GM19328 (cell line): Measurements from ENCODE around the gene YIPF6.
"Not testable (repeated sequence)": the region's sequence is repeated elsewhere in the genome, so short reads cannot be mapped to it uniquely, and the experiment has no call there.

Source experiments
- ATAC-seq: cut with Tn5 transposase; IDR thresholded peaks from one replicate; pipeline ENCODE4 v1.9.1; 2021; ENCODE audit warnings: mild to moderate bottlenecking, moderate library complexity; ENCODE audit not compliant: unreplicated experiment

The YIPF6 gene, protein sequence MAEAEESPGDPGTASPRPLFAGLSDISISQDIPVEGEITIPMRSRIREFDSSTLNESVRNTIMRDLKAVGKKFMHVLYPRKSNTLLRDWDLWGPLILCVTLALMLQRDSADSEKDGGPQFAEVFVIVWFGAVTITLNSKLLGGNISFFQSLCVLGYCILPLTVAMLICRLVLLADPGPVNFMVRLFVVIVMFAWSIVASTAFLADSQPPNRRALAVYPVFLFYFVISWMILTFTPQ

DNA sequence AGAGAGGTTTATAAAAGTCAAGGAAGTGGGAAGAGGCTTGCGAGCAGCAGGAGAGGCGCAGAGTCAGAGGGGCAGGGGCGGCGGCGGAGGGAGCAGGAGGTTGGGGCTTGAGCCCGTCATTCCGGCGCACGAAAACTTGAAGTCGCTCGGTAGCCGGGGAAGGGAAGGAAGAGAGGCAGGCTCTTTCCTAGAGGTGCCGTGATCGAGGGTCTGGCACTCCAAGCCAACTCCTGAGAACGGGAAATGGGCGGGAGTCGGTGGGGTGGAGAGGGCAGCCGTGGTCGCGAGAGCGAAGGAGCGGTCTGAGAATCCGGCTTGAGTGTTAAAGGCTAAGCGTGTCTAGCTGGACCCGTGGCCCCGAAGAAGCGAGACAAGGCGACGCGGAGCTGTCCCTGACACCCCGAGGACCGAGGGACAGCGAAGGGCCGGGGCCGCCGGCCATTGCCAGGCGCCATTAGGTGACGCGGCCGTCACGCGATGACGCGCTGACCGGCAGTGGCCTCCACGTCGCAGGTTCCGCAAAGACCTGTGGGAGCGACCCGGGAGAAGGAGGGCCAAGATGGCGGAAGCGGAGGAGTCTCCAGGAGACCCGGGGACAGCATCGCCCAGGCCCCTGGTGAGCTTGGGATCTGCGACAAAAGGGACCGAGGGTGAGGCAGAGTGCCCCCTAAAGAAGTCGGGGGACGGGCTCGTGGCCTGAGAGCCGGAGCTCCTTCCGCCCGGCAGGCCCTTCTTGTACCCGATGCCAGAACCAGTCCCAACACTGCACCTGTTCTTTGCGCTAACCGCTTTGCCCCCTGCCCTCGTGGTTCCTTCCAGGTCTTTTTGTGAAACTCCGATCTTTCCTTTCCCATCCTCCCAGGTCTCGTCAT is at the start of gene YIPF6:
TSS of gene YIPF6 (plus strand) at position 544 of the 872 bp plus-strand sequence. CDS start at position 560, 16 bp downstream.
- peak; percentile 92 for ATAC-seq

DNA sequence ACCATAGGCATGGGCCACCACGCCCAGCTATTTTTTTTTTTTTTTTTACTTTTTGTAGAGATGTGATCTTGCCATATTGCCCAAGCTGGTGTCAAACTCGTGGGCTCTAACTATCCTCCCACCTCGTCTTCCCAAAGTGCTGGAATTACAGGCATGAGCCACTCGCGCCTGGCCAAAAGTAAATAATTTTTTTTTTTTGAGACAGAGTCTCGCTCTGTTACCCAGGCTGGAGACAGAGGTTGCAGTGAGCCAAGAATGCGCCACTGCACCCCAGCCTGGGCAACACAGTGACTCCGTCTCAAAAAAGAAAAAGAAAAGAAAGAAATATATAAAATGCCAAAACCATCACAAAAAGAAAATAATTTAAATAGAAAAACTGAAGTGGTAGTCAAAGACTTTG is 47.1 kb upstream of the YIPF6 start:
- no peak for ATAC-seq

DNA sequence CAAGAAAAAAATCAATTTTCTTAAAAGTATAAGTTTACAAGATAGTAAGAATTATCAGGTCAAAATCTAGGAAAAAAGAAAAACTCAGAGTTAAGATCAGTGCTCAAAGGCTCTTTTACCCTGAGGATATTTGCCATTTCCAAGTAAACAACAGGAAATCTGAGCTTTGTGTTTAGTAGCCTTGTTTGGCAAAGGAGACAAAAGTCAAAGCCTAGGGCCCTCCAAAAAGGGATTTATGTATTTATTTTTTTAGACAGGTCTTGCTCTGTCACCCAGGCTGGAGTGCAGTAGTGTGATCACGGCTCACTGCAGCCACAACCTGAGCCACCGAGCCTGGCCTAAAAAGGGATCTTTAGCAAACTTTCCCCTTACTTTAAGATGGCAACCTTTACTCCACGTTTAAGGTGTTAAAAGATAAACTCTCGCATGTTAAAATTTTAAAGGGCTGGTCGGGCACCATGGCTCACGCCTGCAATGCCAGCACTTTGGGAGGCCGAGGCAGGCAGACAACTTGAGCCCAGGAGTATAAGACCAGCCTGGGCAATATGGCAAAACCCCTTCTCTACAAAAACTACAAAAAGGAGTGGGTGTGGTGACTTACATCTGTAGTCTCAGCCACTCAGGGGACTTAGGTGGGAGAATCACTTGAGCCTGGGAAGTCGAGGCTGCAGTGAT is 44.2 kb upstream of the YIPF6 start:
- no peak for ATAC-seq

DNA sequence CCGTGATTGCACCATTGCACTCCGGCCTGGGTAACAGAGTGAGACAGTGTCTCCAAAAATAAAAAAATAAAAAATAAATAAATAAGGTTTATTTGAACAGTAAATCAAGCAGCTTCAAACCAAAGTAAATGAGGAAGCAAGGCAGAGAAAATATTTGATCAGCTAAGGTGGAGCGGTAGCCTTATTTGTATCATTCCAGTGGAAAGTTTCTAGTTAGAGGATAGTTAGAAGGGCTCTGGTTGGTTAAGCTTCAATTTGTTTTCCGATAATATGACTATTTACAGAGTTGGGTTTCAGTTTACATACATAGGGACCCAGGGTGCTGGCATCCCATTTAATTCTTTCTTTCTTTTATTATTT is 43.7 kb upstream of the YIPF6 start:
- no peak for ATAC-seq

DNA sequence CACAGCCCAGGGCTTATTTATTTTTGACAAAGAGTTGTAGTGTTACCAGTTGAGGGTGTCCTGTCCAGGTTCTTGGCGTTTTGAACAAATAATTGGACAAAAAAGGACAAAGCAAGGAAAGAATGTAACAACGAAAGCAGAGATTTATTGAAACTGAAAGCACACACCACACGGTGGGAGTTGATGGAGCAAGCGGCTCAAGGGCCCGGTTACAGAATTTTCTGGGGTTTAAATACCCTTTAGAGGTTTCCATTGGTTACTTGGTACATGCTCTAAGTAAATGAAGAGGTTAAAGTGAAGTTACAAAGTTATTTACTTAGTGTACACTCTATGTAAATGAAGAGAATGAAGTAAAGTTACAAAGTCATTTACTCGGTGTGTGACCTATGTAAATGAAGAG is 37.8 kb upstream of the YIPF6 start:
- ATAC-seq: no peak

DNA sequence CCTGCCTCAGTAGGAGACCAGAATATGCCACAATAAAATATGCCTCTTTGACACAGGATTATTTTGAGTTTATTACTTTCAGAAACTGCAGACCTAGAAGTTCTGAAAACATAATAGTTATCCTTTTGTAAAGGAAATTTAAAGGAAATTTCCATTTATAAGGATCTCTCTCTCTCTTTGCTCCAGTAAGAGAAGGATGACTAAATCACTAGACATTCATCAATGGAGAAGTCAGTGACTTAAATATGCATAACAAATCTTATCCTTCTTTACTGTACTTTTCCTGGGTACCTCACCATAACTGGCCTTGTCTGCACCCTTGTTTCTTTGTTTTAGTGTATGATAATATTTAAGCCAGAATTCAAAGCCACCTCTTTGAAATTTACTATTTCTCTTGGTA is 37.3 kb upstream of the YIPF6 start:
- ATAC-seq: no peak

DNA sequence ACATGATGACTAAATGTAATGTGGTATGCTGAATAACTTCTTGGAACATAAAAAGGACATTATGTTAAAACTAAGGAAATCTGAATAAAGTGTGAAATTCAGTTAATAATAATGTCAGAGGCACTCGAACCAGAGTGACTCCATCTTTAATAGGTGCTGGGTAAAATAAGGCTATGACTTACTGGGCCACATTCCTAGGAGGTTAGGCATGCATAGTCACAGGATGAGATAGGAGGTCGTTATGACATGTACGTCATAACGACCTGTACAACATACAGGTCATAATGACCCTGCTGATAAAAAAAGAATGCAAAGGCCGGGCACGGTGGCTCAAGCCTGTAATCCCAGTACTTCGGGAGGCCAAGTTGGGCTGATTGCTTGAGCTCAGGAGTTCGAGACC is 36.7 kb upstream of the YIPF6 start:
- ATAC-seq: no peak

DNA sequence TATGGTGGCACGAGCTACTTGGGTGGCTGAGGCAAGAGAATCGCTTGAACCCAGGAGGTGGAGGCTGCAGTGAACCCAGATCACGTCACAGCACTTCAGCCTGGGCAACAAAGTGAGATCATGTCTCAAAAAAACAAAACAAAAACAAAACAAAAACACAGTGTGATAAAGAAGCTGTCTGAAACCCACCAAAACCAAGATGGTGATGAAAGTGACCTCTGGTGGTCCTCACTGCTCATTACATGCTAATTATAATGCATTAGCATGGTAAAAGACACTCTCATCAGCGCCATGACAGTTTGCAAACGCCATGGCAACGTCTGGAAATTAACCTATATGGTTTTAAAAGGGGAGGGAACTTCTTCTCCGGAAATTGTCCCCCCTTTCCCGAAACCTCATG is 36.2 kb upstream of the YIPF6 start:
- ATAC-seq: peak; percentile 49

DNA sequence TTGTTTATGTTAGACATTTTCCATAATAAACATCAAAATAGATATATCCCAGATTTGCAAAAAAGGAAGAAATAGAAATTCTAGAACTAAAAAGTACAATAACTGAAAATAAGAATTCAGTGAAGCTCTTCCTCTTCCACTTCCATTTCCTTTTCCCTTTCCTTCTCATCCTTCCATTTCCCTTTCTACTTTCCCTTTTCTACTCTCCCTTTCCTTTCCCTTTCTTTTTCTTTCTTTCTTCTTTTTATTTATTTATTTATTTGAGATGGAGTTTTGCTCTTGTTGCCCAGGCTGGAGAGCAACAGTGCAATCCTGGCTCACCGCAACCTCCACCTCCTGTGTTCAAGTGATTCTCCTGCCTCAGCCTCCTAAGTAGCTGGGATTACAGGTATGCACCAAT is 35.0 kb upstream of the YIPF6 start:
- ATAC-seq: no peak

DNA sequence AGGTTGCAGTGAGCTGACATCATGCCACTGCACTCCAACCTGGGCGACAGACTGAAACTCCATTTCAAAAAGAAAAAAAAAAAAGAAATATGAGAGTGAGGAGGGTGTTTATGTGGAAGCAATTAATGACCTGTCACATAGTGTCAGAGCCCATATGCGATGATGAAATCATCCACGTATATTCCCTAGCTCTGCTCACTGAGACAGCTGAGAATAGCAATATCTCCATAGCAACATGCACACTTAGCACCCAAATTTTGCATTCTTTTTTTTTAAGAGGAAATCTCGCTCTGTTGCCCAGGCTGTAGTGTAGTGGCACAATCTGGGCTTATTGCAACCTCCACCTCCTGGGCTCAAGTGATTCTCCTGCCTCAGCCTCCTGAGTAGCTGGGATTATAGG is 34.1 kb upstream of the YIPF6 start:
- no peak for ATAC-seq

DNA sequence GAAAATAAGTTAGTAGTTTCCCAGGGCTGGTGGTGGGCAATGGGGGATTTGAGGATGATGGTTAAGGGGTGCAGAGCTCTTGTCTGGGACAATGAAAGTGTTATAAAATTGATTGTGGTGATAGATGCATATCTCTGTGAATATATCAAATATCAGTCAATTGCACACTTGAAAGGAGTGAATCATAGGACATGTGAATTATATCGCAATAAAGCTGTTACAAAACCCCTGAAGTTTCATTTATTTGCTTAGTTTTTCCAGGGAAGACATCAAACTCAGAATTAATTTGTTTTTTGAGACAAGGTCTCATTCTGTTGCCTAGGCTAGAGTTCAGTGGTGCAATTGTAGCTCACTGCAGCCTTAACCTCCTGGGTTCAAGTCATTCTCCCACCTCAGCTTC is 17.9 kb upstream of the YIPF6 start:
- no peak for ATAC-seq

DNA sequence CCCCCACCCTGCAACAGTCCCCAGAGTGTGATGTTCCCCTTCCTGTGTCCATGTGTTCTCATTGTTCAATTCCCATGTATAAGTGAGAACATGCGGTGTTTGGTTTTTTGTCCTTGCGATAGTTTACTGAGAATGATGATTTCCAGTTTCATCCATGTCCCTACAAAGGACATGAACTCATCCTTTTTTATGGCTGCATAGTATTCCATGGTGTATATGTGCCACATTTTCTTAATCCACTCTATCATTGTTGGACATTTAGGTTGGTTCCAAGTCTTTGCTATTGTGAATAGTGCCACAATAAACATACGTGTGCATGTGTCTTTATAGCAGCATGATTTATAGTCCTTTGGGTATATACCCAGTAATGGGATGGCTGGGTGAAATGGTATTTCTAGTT is 12.7 kb upstream of the YIPF6 start:
- not testable (repeated sequence) for ATAC-seq

DNA sequence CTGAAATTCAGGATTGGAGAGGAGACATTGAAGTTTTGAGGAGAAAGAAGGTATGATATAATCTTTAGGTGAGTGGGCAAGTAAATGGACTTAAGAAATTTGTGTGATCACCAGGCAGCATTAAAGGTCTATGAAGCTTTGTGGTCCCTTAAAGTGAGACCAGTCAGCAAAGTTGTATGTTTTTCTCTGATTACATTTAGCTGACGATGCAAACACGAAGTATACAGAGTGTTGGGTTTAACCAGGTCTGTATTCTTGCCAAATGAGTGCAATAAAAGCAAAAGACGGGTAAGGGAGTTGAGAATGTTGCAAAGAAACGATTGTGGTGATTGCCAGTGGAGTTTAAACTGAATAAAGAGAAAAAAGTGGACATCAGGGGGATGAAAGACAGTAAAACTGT is 11.6 kb upstream of the YIPF6 start:
- no peak for ATAC-seq

DNA sequence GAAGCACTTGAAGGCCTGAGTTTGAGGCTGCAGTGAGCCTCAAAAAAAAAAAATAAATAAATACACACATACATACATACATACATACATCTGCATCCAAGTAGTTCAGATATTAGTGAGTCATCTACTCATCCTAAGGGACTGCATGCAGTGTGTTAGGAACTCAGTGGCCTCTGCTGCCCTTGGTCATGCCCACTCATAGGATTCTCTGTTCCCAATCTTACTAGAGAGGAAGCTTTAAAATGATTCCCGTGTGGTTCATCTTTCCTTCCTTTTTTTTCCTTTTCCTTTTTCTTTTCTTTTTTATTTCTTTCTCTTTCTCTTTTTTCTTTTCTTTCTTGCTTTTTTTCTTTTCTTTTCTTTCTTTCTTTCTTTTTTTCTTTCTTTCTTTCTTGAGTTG is 10.9 kb upstream of the YIPF6 start:
- no peak for ATAC-seq

DNA sequence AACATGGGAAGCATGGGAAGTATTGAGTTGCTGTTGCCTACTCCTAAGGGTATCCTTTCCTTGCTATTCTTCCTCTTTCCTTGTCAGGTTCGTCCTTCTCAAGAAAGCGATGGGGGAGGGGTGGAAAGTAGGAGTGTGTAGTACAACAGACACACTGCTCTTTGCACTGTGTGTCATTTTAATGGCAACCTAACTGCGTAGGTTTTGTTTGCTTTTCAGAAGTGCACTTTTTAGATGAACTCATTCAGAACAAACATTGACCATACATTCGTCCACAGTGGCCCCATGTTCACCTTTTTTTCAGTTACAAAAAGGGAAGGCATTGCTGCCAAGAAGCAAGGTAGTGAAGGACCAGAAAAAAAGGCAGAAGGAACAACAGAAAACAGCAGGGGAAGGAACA is 10.2 kb upstream of the YIPF6 start:
- ATAC-seq: no peak

DNA sequence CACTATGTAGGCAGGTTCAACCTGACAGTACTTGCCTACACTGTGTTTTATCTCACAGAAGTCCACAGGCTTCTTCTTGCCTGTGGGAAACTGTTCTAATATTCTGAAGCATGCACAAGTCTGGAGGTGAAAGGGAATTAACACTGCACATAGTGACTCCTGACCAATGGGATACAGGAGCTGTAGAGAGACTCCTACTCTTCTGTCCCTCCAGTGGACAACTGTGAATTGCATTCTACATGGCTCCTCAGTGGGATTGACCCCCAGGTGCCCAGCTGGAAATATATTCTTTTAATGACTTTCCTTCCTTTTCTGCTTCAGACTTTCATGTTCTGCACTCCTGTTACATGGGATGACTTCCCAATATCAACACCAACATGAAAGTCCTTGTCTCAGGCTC is 8.2 kb upstream of the YIPF6 start:
- no peak for ATAC-seq

DNA sequence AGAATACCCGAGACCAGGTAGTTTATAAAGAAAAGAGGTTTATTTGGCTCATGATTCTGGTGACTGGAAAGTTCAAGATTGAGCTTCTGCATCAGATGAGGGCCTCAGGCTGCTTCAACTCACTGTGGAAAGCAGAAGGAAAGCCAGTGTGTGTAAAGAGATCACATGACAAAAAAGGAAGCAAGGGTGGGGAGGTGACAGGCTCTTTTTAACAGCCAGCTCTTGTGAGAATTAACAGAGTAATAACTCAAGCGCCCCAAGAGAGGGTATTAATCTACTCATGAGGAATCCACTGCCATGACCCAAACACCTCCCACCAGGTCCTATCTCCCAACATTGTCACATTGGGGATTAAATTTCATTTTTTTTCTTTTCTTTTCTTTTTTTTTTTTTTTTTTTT is 6.3 kb upstream of the YIPF6 start:
- no peak for ATAC-seq

DNA sequence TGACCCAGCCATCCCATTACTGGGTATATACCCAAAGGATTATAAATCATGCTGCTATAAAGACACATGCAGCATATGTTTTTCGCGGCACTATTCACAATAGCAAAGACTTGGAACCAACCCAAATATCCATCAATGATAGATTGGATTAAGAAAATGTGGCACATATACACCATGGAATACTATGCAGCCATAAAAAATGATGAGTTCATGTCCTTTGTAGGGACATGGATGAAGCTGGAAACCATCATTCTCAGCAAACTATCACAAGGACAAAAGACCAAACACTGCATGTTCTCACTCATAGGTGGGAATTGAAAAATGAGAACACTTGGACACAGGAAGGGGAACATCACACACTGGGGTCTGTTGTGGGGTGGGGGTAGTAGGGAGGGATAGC is 5.1 kb upstream of the YIPF6 start:
- not testable (repeated sequence) for ATAC-seq

DNA sequence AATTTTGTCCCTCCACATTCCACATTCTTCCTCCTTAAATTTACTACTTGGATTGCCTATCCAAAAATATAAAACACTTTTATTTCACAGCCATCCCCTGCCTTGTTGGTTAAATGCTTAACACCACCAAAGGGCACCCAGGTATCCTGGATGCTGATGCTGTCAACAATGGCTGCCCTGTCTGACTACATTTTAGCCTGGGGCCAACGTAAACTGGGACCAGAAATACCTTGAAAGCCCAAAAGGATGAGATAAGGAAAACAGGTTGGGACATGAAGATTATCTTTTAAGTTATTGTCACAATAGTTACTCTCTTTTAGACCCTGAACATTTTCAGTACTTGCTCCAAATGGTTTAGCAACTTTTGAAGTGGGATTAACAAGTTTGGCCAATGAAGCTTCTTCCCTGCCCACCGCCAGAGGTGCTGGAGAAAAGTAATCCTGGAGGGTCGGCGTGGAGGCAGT is 775 bp upstream of the YIPF6 start:
- ATAC-seq: no peak

DNA sequence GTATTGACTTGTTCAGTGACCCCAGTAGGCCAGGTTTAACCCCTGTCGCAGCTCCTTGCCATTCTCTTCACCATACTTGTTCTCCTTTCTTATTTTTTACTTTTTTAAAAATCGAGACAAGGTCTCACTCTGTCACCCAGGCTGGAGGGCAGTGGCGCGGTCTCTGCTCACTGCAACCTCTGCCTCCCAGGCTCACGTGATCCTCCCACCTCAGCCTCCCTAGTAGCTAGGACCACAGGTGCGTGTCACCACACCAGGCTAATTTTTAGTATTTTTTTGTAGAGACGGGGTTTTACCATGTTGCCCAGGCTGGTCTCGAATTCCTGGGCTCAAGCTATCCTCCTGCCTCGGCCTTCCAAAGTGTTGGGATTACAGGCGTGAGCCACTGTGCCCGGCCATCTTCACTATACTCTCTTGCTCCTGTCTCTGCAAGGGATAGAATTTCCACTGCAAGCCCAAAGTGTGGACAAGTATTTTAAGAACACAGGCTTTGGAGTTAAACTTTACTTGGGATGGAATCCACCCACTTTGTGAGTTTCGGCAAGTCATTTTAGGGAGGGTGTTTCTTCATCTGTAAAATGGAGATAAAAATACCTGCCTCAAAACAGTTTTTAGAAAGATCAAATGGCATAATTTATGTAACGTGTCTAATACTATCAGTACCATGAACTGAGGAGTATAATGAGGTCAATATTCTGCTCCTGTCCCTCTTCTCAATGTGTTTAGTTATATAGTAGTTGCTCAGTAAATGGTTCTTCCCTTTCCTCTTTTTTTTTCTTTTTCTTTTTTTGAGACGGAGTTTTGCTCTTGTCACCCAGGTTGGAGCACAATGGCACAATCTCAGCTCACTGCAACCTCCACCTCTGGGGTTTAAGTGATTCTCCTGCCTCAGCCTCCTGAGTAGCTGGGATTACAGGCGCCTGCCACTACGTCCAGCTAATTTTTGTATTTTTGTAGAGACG is 973 bp downstream of the YIPF6 start:
- ATAC-seq: no peak
